ENCODE measurements around the gene ACER3. TPM values are rescaled to one million over a fixed set of nuclear protein-coding genes. Genes with fewer than 3 reads are reported as not detected.

ACER3 gene
- total RNA-seq, 1 donor from 2014 or later, result 12.4 TPM

DNA sequence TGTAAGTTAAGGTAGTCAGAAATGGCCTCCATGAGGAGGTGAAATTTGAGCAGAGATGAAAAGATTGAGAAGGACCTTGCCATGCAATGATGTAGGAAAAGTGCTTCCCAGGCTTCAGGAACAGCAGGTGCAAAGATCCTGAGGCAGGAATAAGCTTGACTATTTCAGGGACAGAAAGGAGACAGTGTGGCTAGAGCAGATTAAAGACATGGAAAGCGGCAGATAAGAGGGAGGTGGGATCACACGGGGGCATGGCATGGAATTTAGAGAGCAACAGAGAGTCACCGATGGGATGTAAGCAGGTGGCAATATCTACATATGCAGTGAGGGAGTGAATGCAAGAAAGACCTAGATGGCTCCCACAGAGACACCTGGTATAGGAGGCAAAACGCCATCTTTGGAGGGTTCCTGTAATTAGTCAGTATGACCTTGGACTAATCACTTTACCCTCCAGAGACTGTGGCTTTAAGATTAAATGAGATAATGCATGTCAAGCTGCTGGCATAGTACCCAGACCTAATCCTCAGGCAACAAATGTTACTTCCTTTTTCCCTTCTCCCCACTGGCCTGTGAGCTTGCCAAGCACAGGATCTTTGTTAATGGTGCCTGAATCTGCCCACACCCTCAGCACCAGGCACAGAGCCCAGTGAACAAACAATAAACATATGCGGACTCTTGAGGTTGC is 24.6 kb upstream of the ACER3 start:
- DNase-seq (ENCODE audit: low read depth) (peak; percentile 45), FAIRE-seq (no peak)
- no peak for TF ChIP-seq CTCF (IDR thresholded peaks at IDR 0.05; ENCODE audit: insufficient read depth, low read length, severe bottlenecking)

DNA sequence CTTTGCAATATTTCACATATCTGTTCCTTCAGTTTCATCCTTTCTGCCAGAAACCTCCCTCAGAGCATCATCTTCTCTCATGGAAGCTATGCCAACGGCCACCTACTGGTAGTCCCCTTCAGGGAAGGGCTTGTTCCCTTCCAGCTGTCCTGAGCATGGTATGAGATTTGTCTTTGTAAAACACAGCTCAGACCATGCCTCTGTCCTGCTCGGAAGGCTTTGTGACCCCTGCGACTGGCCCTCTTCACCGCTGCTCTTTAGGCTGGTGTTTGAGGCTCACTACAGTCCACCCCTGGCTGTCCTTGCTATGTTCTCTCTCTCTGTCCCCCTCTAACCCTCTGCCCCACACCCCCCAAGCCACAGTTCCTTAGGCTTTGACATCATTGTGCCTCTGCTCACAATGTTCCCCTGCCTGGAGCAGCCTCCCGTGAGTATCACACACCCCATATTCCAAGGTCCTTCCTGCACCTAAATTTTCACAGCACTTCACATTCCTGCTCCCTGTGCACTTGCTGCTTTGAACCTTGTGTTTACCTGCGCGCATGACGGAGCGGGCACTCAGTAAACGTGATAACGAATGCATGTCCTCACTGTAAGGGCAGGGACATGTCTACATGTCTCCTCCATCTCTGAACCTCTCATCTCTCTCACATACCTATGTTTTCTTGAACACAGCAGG is 24.0 kb upstream of the ACER3 start:
- H3K4me3 ChIP-seq (ENCODE audit: low read depth, low read length), result no peak overlapping the region
- no peaks in the 10 kb centered on the region for H3K36me3 ChIP-seq (ENCODE audit: control insufficient read depth, insufficient read depth, low read length)
- no peak for TF ChIP-seq CTCF (IDR thresholded peaks at IDR 0.05; ENCODE audit: insufficient read depth, low read length, severe bottlenecking)
- DNase-seq (ENCODE audit: low read depth), result no peak
- FAIRE-seq, result no peak
- no peaks in the 10 kb centered on the region for H3K27me3 ChIP-seq (ENCODE audit: control insufficient read depth, insufficient read depth, low read length)

More for the DNA sequence above, 24.6 kb upstream of the ACER3 start:
- no peaks in the 10 kb centered on the region for H3K27me3 ChIP-seq (ENCODE audit: control insufficient read depth, insufficient read depth, low read length)
- H3K4me3 ChIP-seq (ENCODE audit: low read depth, low read length), result no peak overlapping the region
- no peaks in the 10 kb centered on the region for H3K36me3 ChIP-seq (ENCODE audit: control insufficient read depth, insufficient read depth, low read length)

- FAIRE-seq (no peak), DNase-seq (ENCODE audit: low read depth) (no peak)
- Histone ChIP-seq H3K4me3 (ENCODE audit: low read depth, low read length) (no peak overlapping the region), H3K27me3 (ENCODE audit: control insufficient read depth, insufficient read depth, low read length) (no peaks in the 10 kb centered on the region), H3K36me3 (ENCODE audit: control insufficient read depth, insufficient read depth, low read length) (no peaks in the 10 kb centered on the region)
- TF ChIP-seq CTCF (IDR thresholded peaks at IDR 0.05; ENCODE audit: insufficient read depth, low read length, severe bottlenecking), result no peak
Observed at GRCh38 chr11:76837696-76838677, 22.7 kb upstream of the ACER3 start.

GRCh38 chr11:76838678-76839068 is 22.0 kb upstream of the ACER3 start:
- no peak for DNase-seq (ENCODE audit: low read depth)
- Histone ChIP-seq H3K36me3 (ENCODE audit: control insufficient read depth, insufficient read depth, low read length) (no peaks in the 10 kb centered on the region), H3K4me3 (ENCODE audit: low read depth, low read length) (no peak overlapping the region), H3K27me3 (ENCODE audit: control insufficient read depth, insufficient read depth, low read length) (no peaks in the 10 kb centered on the region)
- FAIRE-seq, result no peak
- TF ChIP-seq CTCF (IDR thresholded peaks at IDR 0.05; ENCODE audit: insufficient read depth, low read length, severe bottlenecking), result no peak

GRCh38 chr11:76839311-76839710 is 21.4 kb upstream of the ACER3 start:
- TF ChIP-seq CTCF (IDR thresholded peaks at IDR 0.05; ENCODE audit: insufficient read depth, low read length, severe bottlenecking), result no peak
- Histone ChIP-seq H3K27me3 (ENCODE audit: control insufficient read depth, insufficient read depth, low read length) (no peaks in the 10 kb centered on the region), H3K4me3 (ENCODE audit: low read depth, low read length) (no peak overlapping the region), H3K36me3 (ENCODE audit: control insufficient read depth, insufficient read depth, low read length) (no peaks in the 10 kb centered on the region)
- DNase-seq (ENCODE audit: low read depth) (peak; percentile 24), FAIRE-seq (no peak)

Measured in bronchial epithelial cell (primary cell).